Gastrocnemius medialis (tissue), 4 donors: ENCODE measurements around the gene MYO9B.

ENCODE experiments used
- CTCF ChIP-seq, 5 experiments: fragments of 450-650 bp in 3 of 5; fragments of 200-600 bp in 2 of 5; sonication (generic) in 2 of 5; IDR thresholded peaks in 4 of 5; conservative IDR thresholded peaks in 1 of 5; 1 replicate in 4 of 5; 2 replicates in 1 of 5; pipeline ENCODE4 v1.5.1; 2016 to 2019; ENCODE audit warnings: antibody characterized with exemption in 5 of 5, mild to moderate bottlenecking in 3 of 5, moderate library complexity in 3 of 5
- POLR2A ChIP-seq, 2 donors: fragments of 450-650 bp; IDR thresholded peaks; one replicate each; pipeline ENCODE4 v1.6.1; 2017; ENCODE audit warnings: antibody characterized with exemption in 2 of 2, mild to moderate bottlenecking in 2 of 2, moderate library complexity in 2 of 2

DNA sequence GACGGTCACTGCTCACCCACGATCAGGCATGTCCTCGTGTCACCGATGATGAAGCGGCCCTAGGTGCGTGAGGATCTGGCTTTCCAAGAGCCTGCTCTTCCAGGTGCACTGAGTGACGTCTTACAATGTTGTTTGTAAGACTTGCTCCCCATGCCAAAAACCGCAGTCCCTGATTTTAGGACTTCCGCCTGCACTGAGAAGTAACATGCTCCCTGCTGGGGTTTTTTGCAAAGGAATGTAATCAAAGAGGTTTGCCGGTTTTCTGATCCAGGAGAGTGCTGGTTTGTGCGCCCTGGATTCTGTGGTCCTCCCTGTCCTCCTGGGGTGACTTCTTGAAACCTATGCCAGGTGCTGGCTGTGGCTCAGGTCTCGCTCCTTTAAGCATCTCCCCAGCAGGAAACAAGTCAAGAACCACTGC lies 38.8 kb downstream of the MYO9B start:
- no peak for TF ChIP-seq CTCF (IDR thresholded peaks at IDR 0.05 in 4 of 5, conservative IDR thresholded peaks at IDR 0.05 in 1 of 5)
- no peak for TF ChIP-seq POLR2A (IDR thresholded peaks at IDR 0.05)
